Measurements from ENCODE around the gene TNFRSF12A.
"Not testable (repeated sequence)": the region's sequence is repeated elsewhere in the genome, so short reads cannot be mapped to it uniquely, and the experiment has no call there.

TNFRSF12A gene

GRCh38 chr16:3038256-3038655 lies 18.1 kb downstream of the TNFRSF12A start:
- H3K27me3 ChIP-seq (ENCODE audit: control insufficient read depth, insufficient read depth, low read length): peaks cover 12% of the 10 kb centered on the region
- no peaks in the 10 kb centered on the region for H3K36me3 ChIP-seq (ENCODE audit: control insufficient read depth, insufficient read depth, low read length)
- no peaks in the 10 kb centered on the region for H3K4me1 ChIP-seq (ENCODE audit: control insufficient read depth, insufficient read depth, low read length)
- no peak overlapping the region for H3K4me3 ChIP-seq (ENCODE audit: low read length)
- H3K27ac ChIP-seq (ENCODE audit: low read depth, low read length): no peak overlapping the region
- no peak overlapping the region for H3K9ac ChIP-seq (ENCODE audit: low read length)

GRCh38 chr16:3038896-3039295 lies 18.7 kb downstream of the TNFRSF12A start:
- Histone ChIP-seq H3K36me3 (ENCODE audit: control insufficient read depth, insufficient read depth, low read length) (no peaks in the 10 kb centered on the region), H3K4me3 (ENCODE audit: low read length) (no peak overlapping the region), H3K4me1 (ENCODE audit: control insufficient read depth, insufficient read depth, low read length) (no peaks in the 10 kb centered on the region), H3K27me3 (ENCODE audit: control insufficient read depth, insufficient read depth, low read length) (peaks cover 12% of the 10 kb centered on the region), H3K27ac (ENCODE audit: low read depth, low read length) (no peak overlapping the region), H3K9ac (ENCODE audit: low read length) (no peak overlapping the region)

- Histone ChIP-seq H3K4me3 (ENCODE audit: low read length) (no peak overlapping the region), H3K27ac (ENCODE audit: low read depth, low read length) (no peak overlapping the region), H3K27me3 (ENCODE audit: control insufficient read depth, insufficient read depth, low read length) (peaks cover 23% of the 10 kb centered on the region), H3K4me1 (ENCODE audit: control insufficient read depth, insufficient read depth, low read length) (no peaks in the 10 kb centered on the region), H3K9ac (ENCODE audit: low read length) (no peak overlapping the region), H3K36me3 (ENCODE audit: control insufficient read depth, insufficient read depth, low read length) (no peaks in the 10 kb centered on the region)
Observed at GRCh38 chr16:3042376-3042775, 22.2 kb downstream of the TNFRSF12A start.

GRCh38 chr16:3044708-3045107 lies 24.5 kb downstream of the TNFRSF12A start:
- Histone ChIP-seq H3K4me1 (ENCODE audit: control insufficient read depth, insufficient read depth, low read length) (no peaks in the 10 kb centered on the region), H3K27me3 (ENCODE audit: control insufficient read depth, insufficient read depth, low read length) (peaks cover 18% of the 10 kb centered on the region), H3K9ac (ENCODE audit: low read length) (no peak overlapping the region), H3K4me3 (ENCODE audit: low read length) (no peak overlapping the region), H3K27ac (ENCODE audit: low read depth, low read length) (no peak overlapping the region), H3K36me3 (ENCODE audit: control insufficient read depth, insufficient read depth, low read length) (no peaks in the 10 kb centered on the region)

GRCh38 chr16:3045758-3046640 lies 25.8 kb downstream of the TNFRSF12A start, which contains the start of gene MMP25:
MMP25 (plus strand) TSS chr16:3046561; CDS start chr16:3046918, 357 bp downstream.
- no peaks in the 10 kb centered on the region for H3K36me3 ChIP-seq (ENCODE audit: control insufficient read depth, insufficient read depth, low read length)
- H3K27ac ChIP-seq (ENCODE audit: low read depth, low read length): no peak within 1 kb of the TSS
- peaks cover 18% of the 10 kb centered on the region for H3K27me3 ChIP-seq (ENCODE audit: control insufficient read depth, insufficient read depth, low read length)
- peak within 1 kb of the TSS; percentile 59 for H3K4me3 ChIP-seq (ENCODE audit: low read length)
- no peaks in the 10 kb centered on the region for H3K4me1 ChIP-seq (ENCODE audit: control insufficient read depth, insufficient read depth, low read length)
- H3K9ac ChIP-seq (ENCODE audit: low read length): no peak within 1 kb of the TSS

- Histone ChIP-seq H3K36me3 (ENCODE audit: control insufficient read depth, insufficient read depth, low read length) (no peaks in the 10 kb centered on the region), H3K9ac (ENCODE audit: low read length) (no peak overlapping the region), H3K27me3 (ENCODE audit: control insufficient read depth, insufficient read depth, low read length) (peaks cover 18% of the 10 kb centered on the region), H3K4me1 (ENCODE audit: control insufficient read depth, insufficient read depth, low read length) (no peaks in the 10 kb centered on the region), H3K4me3 (ENCODE audit: low read length) (peak overlapping the region; percentile 33), H3K27ac (ENCODE audit: low read depth, low read length) (no peak overlapping the region)
Observed at GRCh38 chr16:3046641-3047386, 26.6 kb downstream of the TNFRSF12A start.

- H3K27me3 ChIP-seq (ENCODE audit: control insufficient read depth, insufficient read depth, low read length): peaks cover 18% of the 10 kb centered on the region
Observed at GRCh38 chr16:3047387-3047720, 27.2 kb downstream of the TNFRSF12A start.

GRCh38 chr16:3049921-3050481 lies 29.8 kb downstream of the TNFRSF12A start:
- Histone ChIP-seq H3K36me3 (ENCODE audit: control insufficient read depth, insufficient read depth, low read length) (peaks cover 3% of the 10 kb centered on the region), H3K4me3 (ENCODE audit: low read length) (no peak overlapping the region), H3K27me3 (ENCODE audit: control insufficient read depth, insufficient read depth, low read length) (peaks cover 18% of the 10 kb centered on the region), H3K27ac (ENCODE audit: low read depth, low read length) (no peak overlapping the region), H3K4me1 (ENCODE audit: control insufficient read depth, insufficient read depth, low read length) (no peaks in the 10 kb centered on the region), H3K9ac (ENCODE audit: low read length) (no peak overlapping the region)

More at GRCh38 chr16:3047387-3047720, 27.2 kb downstream of the TNFRSF12A start:
- Histone ChIP-seq H3K9ac (ENCODE audit: low read length) (no peak overlapping the region), H3K27ac (ENCODE audit: low read depth, low read length) (no peak overlapping the region), H3K4me3 (ENCODE audit: low read length) (no peak overlapping the region), H3K36me3 (ENCODE audit: control insufficient read depth, insufficient read depth, low read length) (no peaks in the 10 kb centered on the region), H3K4me1 (ENCODE audit: control insufficient read depth, insufficient read depth, low read length) (no peaks in the 10 kb centered on the region)

- H3K4me3 ChIP-seq (ENCODE audit: low read length): no peak overlapping the region
- no peak overlapping the region for H3K9ac ChIP-seq (ENCODE audit: low read length)
- H3K4me1 ChIP-seq (ENCODE audit: control insufficient read depth, insufficient read depth, low read length): no peaks in the 10 kb centered on the region
- peaks cover 15% of the 10 kb centered on the region for H3K27me3 ChIP-seq (ENCODE audit: control insufficient read depth, insufficient read depth, low read length)
- peaks cover 3% of the 10 kb centered on the region for H3K36me3 ChIP-seq (ENCODE audit: control insufficient read depth, insufficient read depth, low read length)
- H3K27ac ChIP-seq (ENCODE audit: low read depth, low read length): no peak overlapping the region
Observed at GRCh38 chr16:3050487-3050886, 30.3 kb downstream of the TNFRSF12A start.

GRCh38 chr16:3051009-3051408 lies 30.8 kb downstream of the TNFRSF12A start:
- Histone ChIP-seq H3K4me1 (ENCODE audit: control insufficient read depth, insufficient read depth, low read length) (no peaks in the 10 kb centered on the region), H3K27ac (ENCODE audit: low read depth, low read length) (no peak overlapping the region), H3K36me3 (ENCODE audit: control insufficient read depth, insufficient read depth, low read length) (peaks cover 3% of the 10 kb centered on the region), H3K4me3 (ENCODE audit: low read length) (no peak overlapping the region), H3K27me3 (ENCODE audit: control insufficient read depth, insufficient read depth, low read length) (peaks cover 12% of the 10 kb centered on the region), H3K9ac (ENCODE audit: low read length) (no peak overlapping the region)

GRCh38 chr16:3051494-3051893 lies 31.3 kb downstream of the TNFRSF12A start:
- Histone ChIP-seq H3K27me3 (ENCODE audit: control insufficient read depth, insufficient read depth, low read length) (peaks cover 9% of the 10 kb centered on the region), H3K4me1 (ENCODE audit: control insufficient read depth, insufficient read depth, low read length) (no peaks in the 10 kb centered on the region), H3K36me3 (ENCODE audit: control insufficient read depth, insufficient read depth, low read length) (peaks cover 3% of the 10 kb centered on the region), H3K9ac (ENCODE audit: low read length) (no peak overlapping the region), H3K27ac (ENCODE audit: low read depth, low read length) (no peak overlapping the region), H3K4me3 (ENCODE audit: low read length) (no peak overlapping the region)

- H3K4me3 ChIP-seq (ENCODE audit: low read length); H3K9ac ChIP-seq (ENCODE audit: low read length); H3K4me1 ChIP-seq (ENCODE audit: control insufficient read depth, insufficient read depth, low read length); H3K36me3 ChIP-seq (ENCODE audit: control insufficient read depth, insufficient read depth, low read length); H3K27ac ChIP-seq (ENCODE audit: low read depth, low read length); H3K27me3 ChIP-seq (ENCODE audit: control insufficient read depth, insufficient read depth, low read length): not testable (repeated sequence)
Observed at GRCh38 chr16:3052571-3053329, 32.6 kb downstream of the TNFRSF12A start.
